Skeletal muscle satellite cell (primary cell): ENCODE results near the gene RAB34.
"Not testable (repeated sequence)": the region's sequence is repeated elsewhere in the genome, so short reads cannot be mapped to it uniquely, and the experiment has no call there.

ENCODE experiments used
- H3K27me3 ChIP-seq: 2 replicates; pipeline ENCODE4 v1.7.0; 2013; ENCODE audit warnings: low read length; ENCODE audit not compliant: control insufficient read depth, insufficient read depth
- H3K36me3 ChIP-seq: 2 replicates; pipeline ENCODE4 v1.7.0; 2013; ENCODE audit warnings: mild to moderate bottlenecking, control low read depth, low read length; ENCODE audit not compliant: insufficient read depth
- H3K4me1 ChIP-seq: 2 replicates; pipeline ENCODE4 v1.7.0; 2013; ENCODE audit warnings: low read length; ENCODE audit not compliant: control insufficient read depth, insufficient read depth
- H3K4me2 ChIP-seq: 2 replicates; pipeline ENCODE4 v1.7.0; 2013; ENCODE audit warnings: mild to moderate bottlenecking, low read length
- H3K4me3 ChIP-seq: 2 replicates; pipeline ENCODE4 v1.7.0; 2013; ENCODE audit warnings: low read length
- H3K9ac ChIP-seq: 2 replicates; pipeline ENCODE4 v1.7.0; 2013; ENCODE audit warnings: mild to moderate bottlenecking, low read depth, low read length, moderate library complexity
- H3K9me3 ChIP-seq: replicated peaks from 2 replicates; pipeline ENCODE4 v1.7.0; 2013; ENCODE audit warnings: mild to moderate bottlenecking, control low read depth, low read length

RAB34 gene

GRCh38 chr17:28744104-28744971 lies 26.7 kb upstream of the RAB34 start:
- Histone ChIP-seq H3K36me3 (peaks cover 36% of the 10 kb centered on the region), H3K9ac (peak overlapping the region; percentile 93), H3K27me3 (no peaks in the 10 kb centered on the region), H3K4me3 (peak overlapping the region; percentile 96), H3K9me3 (peaks cover 5% of the 10 kb centered on the region), H3K4me1 (peaks cover 31% of the 10 kb centered on the region), H3K4me2 (peak overlapping the region; percentile 96)

GRCh38 chr17:28743243-28744103 lies 25.8 kb upstream of the RAB34 start, which contains the start of gene TRAF4:
TRAF4 (plus strand) TSS chr17:28744011; CDS start chr17:28744113, 102 bp downstream.
- H3K36me3 ChIP-seq, result peaks cover 28% of the 10 kb centered on the region
- peak within 1 kb of the TSS; percentile 96 for H3K4me3 ChIP-seq
- no peaks in the 10 kb centered on the region for H3K27me3 ChIP-seq
- peaks cover 31% of the 10 kb centered on the region for H3K4me1 ChIP-seq
- peak within 1 kb of the TSS; percentile 96 for H3K4me2 ChIP-seq
- H3K9me3 ChIP-seq, result peaks cover 5% of the 10 kb centered on the region
- peak within 1 kb of the TSS; percentile 93 for H3K9ac ChIP-seq

GRCh38 chr17:28741358-28742349 lies 24.0 kb upstream of the RAB34 start:
- H3K9ac ChIP-seq, result no peak overlapping the region
- H3K9me3 ChIP-seq, result peaks cover 5% of the 10 kb centered on the region
- peaks cover 26% of the 10 kb centered on the region for H3K4me1 ChIP-seq
- peaks cover 12% of the 10 kb centered on the region for H3K36me3 ChIP-seq
- H3K27me3 ChIP-seq, result no peaks in the 10 kb centered on the region
- no peak overlapping the region for H3K4me2 ChIP-seq
- H3K4me3 ChIP-seq, result no peak overlapping the region

GRCh38 chr17:28740406-28741357 lies 23.0 kb upstream of the RAB34 start:
- Histone ChIP-seq H3K27me3 (no peaks in the 10 kb centered on the region), H3K4me1 (peaks cover 16% of the 10 kb centered on the region), H3K36me3 (peaks cover 6% of the 10 kb centered on the region), H3K9ac (no peak overlapping the region), H3K9me3 (peaks cover 5% of the 10 kb centered on the region), H3K4me3 (no peak overlapping the region), H3K4me2 (no peak overlapping the region)

GRCh38 chr17:28738680-28739384 lies 21.2 kb upstream of the RAB34 start:
- Histone ChIP-seq H3K4me3 (no peak overlapping the region), H3K9me3 (peaks cover 5% of the 10 kb centered on the region), H3K36me3 (no peaks in the 10 kb centered on the region), H3K4me2 (no peak overlapping the region), H3K4me1 (peaks cover 19% of the 10 kb centered on the region), H3K27me3 (no peaks in the 10 kb centered on the region), H3K9ac (no peak overlapping the region)

- Histone ChIP-seq H3K27me3 (no peaks in the 10 kb centered on the region), H3K9me3 (peaks cover 5% of the 10 kb centered on the region), H3K36me3 (no peaks in the 10 kb centered on the region), H3K4me3 (no peak overlapping the region), H3K4me2 (no peak overlapping the region), H3K4me1 (peaks cover 13% of the 10 kb centered on the region), H3K9ac (no peak overlapping the region)
Observed at GRCh38 chr17:28737770-28738679, 20.4 kb upstream of the RAB34 start.

GRCh38 chr17:28737316-28737715 lies 19.6 kb upstream of the RAB34 start:
- Histone ChIP-seq H3K36me3 (no peaks in the 10 kb centered on the region), H3K4me3 (no peak overlapping the region), H3K9ac (no peak overlapping the region), H3K9me3 (peaks cover 5% of the 10 kb centered on the region), H3K4me1 (peaks cover 6% of the 10 kb centered on the region), H3K27me3 (no peaks in the 10 kb centered on the region), H3K4me2 (no peak overlapping the region)

- H3K36me3 ChIP-seq, H3K9ac ChIP-seq, H3K4me3 ChIP-seq, H3K27me3 ChIP-seq, H3K9me3 ChIP-seq, H3K4me1 ChIP-seq, H3K4me2 ChIP-seq: not testable (repeated sequence)
Observed at GRCh38 chr17:28735913-28736769, 18.5 kb upstream of the RAB34 start.
